ENCODE data around the gene SAMD4A. TPM values are rescaled to one million over a fixed set of nuclear protein-coding genes. Genes with fewer than 3 reads are reported as not detected.
"Not testable (repeated sequence)": the region's sequence is repeated elsewhere in the genome, so short reads cannot be mapped to it uniquely, and the experiment has no call there.

Gene SAMD4A
- total and polyA plus RNA-seq, 2 donors (not counting 1 experiment from before 2014, with no cell fraction given) = 9.3 to 39.8 TPM

DNA sequence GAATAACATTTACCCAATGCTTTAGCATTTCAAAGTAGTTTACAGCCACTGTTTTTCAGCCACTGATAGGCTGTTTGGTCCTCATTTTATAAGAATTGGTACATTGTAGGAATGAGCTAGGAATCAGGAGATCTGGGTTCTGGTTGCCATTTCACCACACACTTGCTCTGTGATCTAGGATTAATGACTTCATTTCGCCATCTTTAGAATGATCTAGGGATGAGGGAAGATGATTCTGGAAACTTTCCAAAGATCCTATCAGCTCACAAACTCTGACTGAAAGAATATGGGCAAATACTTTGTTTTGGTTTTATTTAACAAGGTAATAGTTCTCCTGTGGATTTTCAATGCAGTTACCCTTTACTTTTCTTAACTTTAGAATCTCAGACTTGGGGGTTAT, 180.7 kb downstream of the SAMD4A start:
- H3K4me3 ChIP-seq (replicated peaks in 1 of 4; ENCODE audit: control extremely low read depth in 1 of 4, insufficient read depth in 1 of 4, low read depth in 3 of 4, low read length in 4 of 4) = no peak overlapping the region
- H4K20me1 ChIP-seq (ENCODE audit: control insufficient read depth, extremely low read depth, insufficient read depth, low read length) = no peaks in the 10 kb centered on the region
- no peak overlapping the region for H3K27ac ChIP-seq (ENCODE audit: insufficient read depth, low read length)
- no peaks in the 10 kb centered on the region for H3K4me1 ChIP-seq (ENCODE audit: control insufficient read depth, extremely low read depth, insufficient read depth, low read length)
- no peaks in the 10 kb centered on the region for H3K27me3 ChIP-seq (ENCODE audit: control insufficient read depth, insufficient read depth, low read length)
- no peak for DNase-seq (ENCODE audit: low read depth in 2 of 2)
- no peak overlapping the region for H3K9ac ChIP-seq (ENCODE audit: insufficient read depth, low read length)
- H2AFZ ChIP-seq (ENCODE audit: low read length) = no peak overlapping the region
- peaks cover 11% of the 10 kb centered on the region for H3K36me3 ChIP-seq (ENCODE audit: control insufficient read depth, insufficient read depth, low read length)
- no peaks in the 10 kb centered on the region for H3K9me3 ChIP-seq (ENCODE audit: control insufficient read depth, insufficient read depth, low read depth, low read length)
- no peak overlapping the region for H3K4me2 ChIP-seq (ENCODE audit: extremely low read depth, insufficient read depth, low read length)
- TF ChIP-seq, protein P1, sequence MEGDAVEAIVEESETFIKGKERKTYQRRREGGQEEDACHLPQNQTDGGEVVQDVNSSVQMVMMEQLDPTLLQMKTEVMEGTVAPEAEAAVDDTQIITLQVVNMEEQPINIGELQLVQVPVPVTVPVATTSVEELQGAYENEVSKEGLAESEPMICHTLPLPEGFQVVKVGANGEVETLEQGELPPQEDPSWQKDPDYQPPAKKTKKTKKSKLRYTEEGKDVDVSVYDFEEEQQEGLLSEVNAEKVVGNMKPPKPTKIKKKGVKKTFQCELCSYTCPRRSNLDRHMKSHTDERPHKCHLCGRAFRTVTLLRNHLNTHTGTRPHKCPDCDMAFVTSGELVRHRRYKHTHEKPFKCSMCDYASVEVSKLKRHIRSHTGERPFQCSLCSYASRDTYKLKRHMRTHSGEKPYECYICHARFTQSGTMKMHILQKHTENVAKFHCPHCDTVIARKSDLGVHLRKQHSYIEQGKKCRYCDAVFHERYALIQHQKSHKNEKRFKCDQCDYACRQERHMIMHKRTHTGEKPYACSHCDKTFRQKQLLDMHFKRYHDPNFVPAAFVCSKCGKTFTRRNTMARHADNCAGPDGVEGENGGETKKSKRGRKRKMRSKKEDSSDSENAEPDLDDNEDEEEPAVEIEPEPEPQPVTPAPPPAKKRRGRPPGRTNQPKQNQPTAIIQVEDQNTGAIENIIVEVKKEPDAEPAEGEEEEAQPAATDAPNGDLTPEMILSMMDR (conservative IDR thresholded peaks at IDR 0.05 in 1 of 2, IDR thresholded peaks at IDR 0.05 in 1 of 2; ENCODE audit: low read depth in 1 of 2, low read length in 2 of 2) = no peak
- TF ChIP-seq EZH2 (IDR thresholded peaks at IDR 0.05; ENCODE audit: low read length, missing control alignments) = no peak
- H3K79me2 ChIP-seq (ENCODE audit: control insufficient read depth, insufficient read depth, low read length) = peaks cover 2% of the 10 kb centered on the region

DNA sequence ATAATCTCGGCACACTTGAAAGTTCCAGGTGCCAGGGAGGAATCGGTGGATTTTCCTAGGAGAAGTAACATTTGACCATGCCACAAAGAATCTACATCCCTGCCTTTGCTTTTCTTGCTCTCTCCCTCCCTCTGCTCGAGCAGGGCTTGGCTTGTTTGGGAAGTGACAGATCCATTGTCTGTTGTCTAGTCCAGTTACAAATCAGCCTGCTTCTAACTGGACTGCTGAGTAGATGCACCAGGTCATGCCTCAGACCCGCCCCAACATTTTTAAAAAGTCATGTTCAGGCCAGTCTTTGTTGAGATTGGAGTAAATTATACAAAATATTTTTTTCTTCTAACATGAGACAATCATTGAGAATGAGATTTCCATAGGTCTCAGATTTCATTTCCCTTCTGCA, 182.3 kb downstream of the SAMD4A start:
- TF ChIP-seq, protein P1 (conservative IDR thresholded peaks at IDR 0.05 in 1 of 2, IDR thresholded peaks at IDR 0.05 in 1 of 2; ENCODE audit: low read depth in 1 of 2, low read length in 2 of 2) = no peak
- no peak for TF ChIP-seq EZH2 (IDR thresholded peaks at IDR 0.05; ENCODE audit: low read length, missing control alignments)
- no peaks in the 10 kb centered on the region for H3K9me3 ChIP-seq (ENCODE audit: control insufficient read depth, insufficient read depth, low read depth, low read length)
- H3K27me3 ChIP-seq (ENCODE audit: control insufficient read depth, insufficient read depth, low read length) = no peaks in the 10 kb centered on the region
- no peaks in the 10 kb centered on the region for H4K20me1 ChIP-seq (ENCODE audit: control insufficient read depth, extremely low read depth, insufficient read depth, low read length)
- no peaks in the 10 kb centered on the region for H3K79me2 ChIP-seq (ENCODE audit: control insufficient read depth, insufficient read depth, low read length)
- no peak for DNase-seq (ENCODE audit: low read depth in 2 of 2)
- H3K27ac ChIP-seq (ENCODE audit: insufficient read depth, low read length) = no peak overlapping the region
- no peak overlapping the region for H2AFZ ChIP-seq (ENCODE audit: low read length)
- H3K4me2 ChIP-seq (ENCODE audit: extremely low read depth, insufficient read depth, low read length) = no peak overlapping the region
- no peak overlapping the region for H3K4me3 ChIP-seq (replicated peaks in 1 of 4; ENCODE audit: control extremely low read depth in 1 of 4, insufficient read depth in 1 of 4, low read depth in 3 of 4, low read length in 4 of 4)
- H3K9ac ChIP-seq (ENCODE audit: insufficient read depth, low read length) = no peak overlapping the region
- peaks cover 15% of the 10 kb centered on the region for H3K36me3 ChIP-seq (ENCODE audit: control insufficient read depth, insufficient read depth, low read length)
- no peaks in the 10 kb centered on the region for H3K4me1 ChIP-seq (ENCODE audit: control insufficient read depth, extremely low read depth, insufficient read depth, low read length)

DNA sequence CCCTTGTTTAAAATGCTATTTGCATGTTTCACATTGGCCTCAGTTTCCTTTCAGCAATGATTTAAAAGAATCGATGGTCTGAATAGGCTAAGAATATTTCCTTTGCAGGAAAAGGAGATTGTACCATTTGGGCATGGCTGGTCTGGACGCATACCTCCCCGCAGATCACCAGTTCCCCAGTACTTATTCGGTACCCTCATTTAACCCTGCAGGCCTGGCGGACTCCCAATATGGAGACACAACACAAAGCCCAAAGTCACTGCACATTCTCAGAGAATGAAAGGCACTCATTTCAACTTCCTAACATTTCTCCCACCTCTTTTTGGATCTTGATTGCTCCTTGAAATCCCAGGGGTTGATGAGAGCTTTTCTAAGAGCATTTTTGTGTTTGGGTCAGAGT, 182.8 kb downstream of the SAMD4A start:
- Histone ChIP-seq H3K4me3 (replicated peaks in 1 of 4; ENCODE audit: control extremely low read depth in 1 of 4, insufficient read depth in 1 of 4, low read depth in 3 of 4, low read length in 4 of 4) (no peak overlapping the region), H3K9me3 (ENCODE audit: control insufficient read depth, insufficient read depth, low read depth, low read length) (no peaks in the 10 kb centered on the region), H3K27me3 (ENCODE audit: control insufficient read depth, insufficient read depth, low read length) (no peaks in the 10 kb centered on the region), H3K27ac (ENCODE audit: insufficient read depth, low read length) (no peak overlapping the region), H3K9ac (ENCODE audit: insufficient read depth, low read length) (no peak overlapping the region), H3K79me2 (ENCODE audit: control insufficient read depth, insufficient read depth, low read length) (no peaks in the 10 kb centered on the region), H3K4me2 (ENCODE audit: extremely low read depth, insufficient read depth, low read length) (no peak overlapping the region), H3K4me1 (ENCODE audit: control insufficient read depth, extremely low read depth, insufficient read depth, low read length) (no peaks in the 10 kb centered on the region), H2AFZ (ENCODE audit: low read length) (no peak overlapping the region), H3K36me3 (ENCODE audit: control insufficient read depth, insufficient read depth, low read length) (peaks cover 18% of the 10 kb centered on the region), H4K20me1 (ENCODE audit: control insufficient read depth, extremely low read depth, insufficient read depth, low read length) (no peaks in the 10 kb centered on the region)
- TF ChIP-seq EZH2 (IDR thresholded peaks at IDR 0.05; ENCODE audit: low read length, missing control alignments) = no peak
- TF ChIP-seq, protein P1 (conservative IDR thresholded peaks at IDR 0.05 in 1 of 2, IDR thresholded peaks at IDR 0.05 in 1 of 2; ENCODE audit: low read depth in 1 of 2, low read length in 2 of 2) = no peak
- DNase-seq (ENCODE audit: low read depth in 2 of 2) = no peak

DNA sequence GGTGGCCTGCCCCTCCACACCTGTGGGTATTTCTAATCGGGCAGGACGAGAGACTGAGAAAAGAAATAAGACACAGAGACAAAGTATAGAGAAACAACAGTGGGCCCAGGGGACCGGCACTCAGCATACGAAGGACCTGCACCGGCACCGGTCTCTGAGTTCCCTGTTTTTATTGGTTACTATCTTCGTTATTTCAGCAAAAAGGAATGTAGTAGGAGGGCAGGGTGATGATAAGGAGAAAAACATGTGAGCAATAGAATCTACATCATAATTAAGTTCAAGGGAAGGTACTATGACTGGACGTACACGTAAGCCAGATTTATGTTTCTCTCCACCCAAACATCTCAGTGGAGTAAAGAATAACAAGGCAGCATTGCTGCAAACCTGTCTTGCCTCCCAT, 185.7 kb downstream of the SAMD4A start:
- not testable (repeated sequence) for H3K27me3 ChIP-seq (ENCODE audit: control insufficient read depth, insufficient read depth, low read length); H3K27ac ChIP-seq (ENCODE audit: insufficient read depth, low read length); H3K4me3 ChIP-seq (replicated peaks in 1 of 4; ENCODE audit: control extremely low read depth in 1 of 4, insufficient read depth in 1 of 4, low read depth in 3 of 4, low read length in 4 of 4); H3K4me2 ChIP-seq (ENCODE audit: extremely low read depth, insufficient read depth, low read length); H2AFZ ChIP-seq (ENCODE audit: low read length); H3K9ac ChIP-seq (ENCODE audit: insufficient read depth, low read length); H3K9me3 ChIP-seq (ENCODE audit: control insufficient read depth, insufficient read depth, low read depth, low read length); H3K79me2 ChIP-seq (ENCODE audit: control insufficient read depth, insufficient read depth, low read length); H3K4me1 ChIP-seq (ENCODE audit: control insufficient read depth, extremely low read depth, insufficient read depth, low read length); DNase-seq (ENCODE audit: low read depth in 2 of 2); H4K20me1 ChIP-seq (ENCODE audit: control insufficient read depth, extremely low read depth, insufficient read depth, low read length)
- peaks cover 25% of the 10 kb centered on the region for H3K36me3 ChIP-seq (ENCODE audit: control insufficient read depth, insufficient read depth, low read length)

DNA sequence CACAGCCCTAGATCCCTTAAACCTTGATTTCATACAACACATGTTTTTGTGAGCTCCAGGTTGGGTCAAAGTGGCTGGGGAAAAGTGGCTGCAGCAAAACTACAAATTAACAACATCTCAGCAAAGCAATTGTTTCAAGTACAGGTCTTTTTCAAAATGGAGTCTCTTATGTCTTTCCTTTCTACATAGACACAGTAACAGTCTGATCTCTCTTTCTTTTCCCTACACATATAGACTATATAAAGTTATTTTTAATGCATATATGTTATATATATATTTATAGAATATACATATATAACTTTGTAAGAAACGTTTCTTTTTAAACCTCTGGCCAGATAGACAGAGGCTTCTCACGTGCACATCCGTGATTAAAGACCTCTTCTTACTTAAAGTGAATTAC, 186.5 kb downstream of the SAMD4A start:
- not testable (repeated sequence) for H3K4me1 ChIP-seq (ENCODE audit: control insufficient read depth, extremely low read depth, insufficient read depth, low read length); H3K4me3 ChIP-seq (replicated peaks in 1 of 4; ENCODE audit: control extremely low read depth in 1 of 4, insufficient read depth in 1 of 4, low read depth in 3 of 4, low read length in 4 of 4); H3K79me2 ChIP-seq (ENCODE audit: control insufficient read depth, insufficient read depth, low read length); H3K9ac ChIP-seq (ENCODE audit: insufficient read depth, low read length); H4K20me1 ChIP-seq (ENCODE audit: control insufficient read depth, extremely low read depth, insufficient read depth, low read length); H3K4me2 ChIP-seq (ENCODE audit: extremely low read depth, insufficient read depth, low read length); DNase-seq (ENCODE audit: low read depth in 2 of 2); H2AFZ ChIP-seq (ENCODE audit: low read length); H3K27me3 ChIP-seq (ENCODE audit: control insufficient read depth, insufficient read depth, low read length); H3K9me3 ChIP-seq (ENCODE audit: control insufficient read depth, insufficient read depth, low read depth, low read length); H3K27ac ChIP-seq (ENCODE audit: insufficient read depth, low read length)
- peaks cover 27% of the 10 kb centered on the region for H3K36me3 ChIP-seq (ENCODE audit: control insufficient read depth, insufficient read depth, low read length)

Data from fibroblast of lung (primary cell).